Measurements from ENCODE around the gene SIL1.
"Not testable (repeated sequence)": the region's sequence is repeated elsewhere in the genome, so short reads cannot be mapped to it uniquely, and the experiment has no call there.

GRCh38 chr5:139191954-139192353 is 6.2 kb downstream of the SIL1 start:
- TF ChIP-seq CEBPB (IDR thresholded peaks at IDR 0.05; ENCODE audit: borderline replicate concordance, low read depth, low read length); POLR2A (IDR thresholded peaks at IDR 0.05; ENCODE audit: insufficient read depth in 1 of 2, low read depth in 2 of 2, low read length in 2 of 2); MYPOP (CRISPR knock-in tag; IDR thresholded peaks at IDR 0.05); CBFB (CRISPR knock-in tag; IDR thresholded peaks at IDR 0.05); FOSL1 (CRISPR knock-in tag; IDR thresholded peaks at IDR 0.05; ENCODE audit: borderline replicate concordance); TBL1XR1 (IDR thresholded peaks at IDR 0.05; ENCODE audit: borderline replicate concordance, low read length, partially characterized antibody); CTCF (CRISPR knock-in tag; IDR thresholded peaks at IDR 0.05); ZNF446 (CRISPR knock-in tag; IDR thresholded peaks at IDR 0.05); NFRKB (IDR thresholded peaks at IDR 0.05): not testable (repeated sequence)
